GM12875 (cell line): ENCODE data around the gene BLID.

ENCODE experiments used
- H3K4me3 ChIP-seq: one replicate; pipeline ENCODE4 v1.5.1; 2011; ENCODE audit warnings: low read depth, low read length, control low read depth
- TF ChIP-seq, protein P1 (sequence below): IDR thresholded peaks from 2 replicates; pipeline ENCODE4 v1.5.1; 2011; ENCODE audit warnings: low read depth, mild to moderate bottlenecking, control low read depth, inconsistent platforms, low read length, moderate library complexity, borderline replicate concordance; ENCODE audit not compliant: insufficient read depth

BLID gene

DNA sequence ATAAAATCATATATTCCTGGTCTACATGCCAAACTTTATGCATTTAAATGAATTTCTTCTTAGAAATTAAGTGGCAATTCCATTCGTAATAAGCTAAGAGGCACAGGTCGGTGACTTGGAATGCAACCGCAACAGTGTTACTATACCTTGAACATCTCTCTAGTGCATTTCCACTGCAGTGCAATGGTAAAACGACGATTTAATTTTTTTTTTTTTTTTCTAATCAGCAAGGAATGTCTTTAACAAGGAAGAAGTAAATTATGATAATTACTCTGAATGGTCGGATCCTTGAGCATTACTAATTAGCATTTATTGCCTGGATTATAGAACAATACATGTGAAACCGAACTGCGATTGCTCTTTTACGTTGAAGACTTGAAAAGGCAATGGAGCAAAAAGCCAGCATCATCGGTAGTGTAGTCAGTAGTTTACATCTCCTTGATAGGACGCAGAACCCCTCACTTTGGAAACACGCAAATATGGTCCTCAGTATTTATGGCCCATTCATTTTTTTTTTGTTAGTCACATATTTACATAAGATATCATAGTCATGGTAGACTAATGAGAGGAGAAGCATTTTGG lies 20.2 kb downstream of the BLID start:
- TF ChIP-seq, protein P1, sequence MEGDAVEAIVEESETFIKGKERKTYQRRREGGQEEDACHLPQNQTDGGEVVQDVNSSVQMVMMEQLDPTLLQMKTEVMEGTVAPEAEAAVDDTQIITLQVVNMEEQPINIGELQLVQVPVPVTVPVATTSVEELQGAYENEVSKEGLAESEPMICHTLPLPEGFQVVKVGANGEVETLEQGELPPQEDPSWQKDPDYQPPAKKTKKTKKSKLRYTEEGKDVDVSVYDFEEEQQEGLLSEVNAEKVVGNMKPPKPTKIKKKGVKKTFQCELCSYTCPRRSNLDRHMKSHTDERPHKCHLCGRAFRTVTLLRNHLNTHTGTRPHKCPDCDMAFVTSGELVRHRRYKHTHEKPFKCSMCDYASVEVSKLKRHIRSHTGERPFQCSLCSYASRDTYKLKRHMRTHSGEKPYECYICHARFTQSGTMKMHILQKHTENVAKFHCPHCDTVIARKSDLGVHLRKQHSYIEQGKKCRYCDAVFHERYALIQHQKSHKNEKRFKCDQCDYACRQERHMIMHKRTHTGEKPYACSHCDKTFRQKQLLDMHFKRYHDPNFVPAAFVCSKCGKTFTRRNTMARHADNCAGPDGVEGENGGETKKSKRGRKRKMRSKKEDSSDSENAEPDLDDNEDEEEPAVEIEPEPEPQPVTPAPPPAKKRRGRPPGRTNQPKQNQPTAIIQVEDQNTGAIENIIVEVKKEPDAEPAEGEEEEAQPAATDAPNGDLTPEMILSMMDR: no peak
- no peak overlapping the region for H3K4me3 ChIP-seq

DNA sequence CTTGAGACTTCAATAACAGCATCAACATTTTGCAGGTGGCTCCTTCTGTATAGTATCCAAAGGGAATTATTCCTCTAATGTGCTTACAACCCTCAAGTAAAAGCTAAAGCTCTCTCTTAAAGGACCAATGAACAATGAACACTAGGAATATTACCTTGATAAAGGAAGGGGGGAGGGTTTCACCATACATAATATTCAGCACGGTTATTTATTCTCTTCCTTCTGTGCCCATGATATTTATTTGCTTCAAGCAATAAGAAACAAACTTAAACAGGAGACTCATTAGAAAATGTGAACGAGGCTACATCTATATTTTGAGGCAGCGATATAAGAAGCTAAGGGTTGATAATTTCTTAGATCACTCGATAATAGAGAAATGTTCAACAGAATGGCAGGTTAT lies 21.2 kb downstream of the BLID start:
- no peak overlapping the region for H3K4me3 ChIP-seq

DNA sequence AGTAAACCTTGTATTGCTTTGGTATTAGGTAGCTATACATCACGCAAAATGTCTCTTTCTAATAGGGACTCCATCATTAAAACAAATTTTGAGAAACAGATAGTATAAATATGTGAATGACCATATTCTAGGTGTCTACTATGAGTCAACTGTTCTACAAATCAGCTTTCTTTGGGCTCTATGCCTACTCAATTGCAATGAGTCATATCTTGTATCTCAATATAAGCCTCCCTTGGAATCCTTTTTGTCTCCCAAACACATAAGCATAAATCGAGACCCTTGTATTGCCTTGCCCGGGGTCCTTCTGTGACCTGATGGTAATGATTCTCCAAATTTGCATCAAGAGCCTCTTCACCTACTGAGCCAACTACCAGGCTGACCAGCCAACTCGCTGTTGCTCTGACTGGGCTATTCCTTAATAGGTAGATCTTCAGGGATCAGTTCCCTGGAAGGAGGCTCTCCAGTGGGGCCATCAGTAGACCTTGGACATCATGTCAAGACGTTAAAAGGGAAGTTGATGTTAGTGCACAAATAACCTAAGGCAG lies 22.2 kb downstream of the BLID start:
- TF ChIP-seq, protein P1: no peak
- no peak overlapping the region for H3K4me3 ChIP-seq

More for the DNA sequence above, 21.2 kb downstream of the BLID start:
- TF ChIP-seq, protein P1: no peak

DNA sequence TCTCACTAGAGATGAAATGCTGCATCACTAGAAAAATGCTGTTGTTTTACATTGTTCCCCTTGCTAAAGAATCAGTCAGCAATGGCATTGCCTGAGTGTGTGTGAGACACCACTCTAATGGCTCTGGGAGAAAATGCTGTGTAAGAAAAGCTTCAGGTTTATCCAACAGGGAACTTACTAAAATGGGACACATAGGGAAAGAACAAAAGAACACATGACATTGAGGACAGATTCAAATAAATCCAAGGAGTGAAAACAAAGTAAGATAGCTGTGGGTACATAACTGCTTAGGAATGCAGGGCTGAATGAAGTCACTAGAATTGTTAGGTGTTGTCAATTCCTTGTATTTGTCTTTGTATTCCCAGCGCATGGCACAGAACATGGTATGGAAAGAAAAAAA lies 24.2 kb downstream of the BLID start:
- TF ChIP-seq, protein P1: no peak
- no peak overlapping the region for H3K4me3 ChIP-seq

DNA sequence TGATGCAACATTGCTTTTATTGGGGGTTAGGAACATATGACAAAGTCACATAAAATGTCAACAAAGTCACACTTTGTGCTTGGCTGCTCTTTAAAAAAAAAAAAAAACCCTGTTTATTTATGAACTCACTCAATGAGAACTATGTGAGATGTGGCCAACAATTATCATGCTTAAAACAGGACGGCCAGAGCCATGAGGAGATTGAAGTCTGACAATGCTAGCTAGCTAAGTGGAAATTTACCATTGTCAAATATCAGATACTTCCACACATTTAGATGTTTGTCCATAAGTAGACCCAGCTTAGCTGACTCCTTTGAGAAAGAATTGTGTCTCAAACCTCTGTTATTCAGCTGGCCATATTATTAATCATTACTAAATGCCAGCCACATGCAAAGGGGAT lies 26.9 kb downstream of the BLID start:
- TF ChIP-seq, protein P1: no peak
- no peak overlapping the region for H3K4me3 ChIP-seq

DNA sequence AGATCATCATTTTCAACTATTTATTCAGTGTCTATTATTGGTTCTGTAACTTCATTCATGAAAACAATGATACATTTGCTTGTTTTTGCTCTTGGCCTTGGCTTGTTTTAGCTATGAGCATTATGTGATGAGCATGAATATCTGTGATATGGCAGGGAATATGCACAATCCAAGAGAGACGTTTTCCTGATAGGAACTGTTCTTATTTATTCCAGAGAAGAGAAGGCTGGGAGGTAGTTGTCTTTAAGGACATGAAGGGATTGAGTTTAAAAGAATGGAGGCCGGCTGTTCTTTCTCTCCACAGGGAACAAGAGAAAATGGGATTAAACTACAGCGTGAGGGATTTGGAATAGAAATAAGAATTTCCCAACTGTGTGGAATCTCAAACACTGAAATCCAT lies 30.3 kb downstream of the BLID start:
- TF ChIP-seq, protein P1: no peak
- H3K4me3 ChIP-seq: no peak overlapping the region

DNA sequence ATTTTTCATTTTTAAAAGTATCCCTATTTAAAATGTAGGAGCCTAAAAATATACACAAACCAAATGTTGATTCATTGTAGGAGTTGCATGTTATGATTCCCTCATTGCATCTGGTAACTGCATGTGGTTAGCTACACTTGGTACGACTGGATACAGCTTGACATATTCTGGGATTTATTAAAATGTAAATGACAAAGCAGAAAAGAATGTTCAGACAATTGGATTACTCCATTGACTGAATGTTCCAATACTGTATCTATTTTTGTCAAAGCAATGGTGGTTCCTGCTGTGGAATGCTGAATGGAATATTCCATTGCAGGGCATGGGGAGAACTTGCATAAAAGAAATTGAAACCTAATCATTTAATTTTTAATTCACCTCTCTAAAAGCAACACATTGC lies 30.8 kb downstream of the BLID start:
- no peak overlapping the region for H3K4me3 ChIP-seq
- TF ChIP-seq, protein P1: no peak
